ENCODE results near the gene ASB18. TPM values are rescaled to one million over a fixed set of nuclear protein-coding genes. Genes with fewer than 3 reads are reported as not detected.

Gene ASB18
- total and polyA plus RNA-seq, 10 of the 15 experiments (the other 5 are each of a cell fraction or from before 2014, with no cell fraction given): not detected

- no peaks in the 10 kb centered on the region for H3K9me3 ChIP-seq (replicated peaks; ENCODE audit: control insufficient read depth, insufficient read depth, low read length)
- no peak overlapping the region for H3K9ac ChIP-seq (ENCODE audit: control insufficient read depth, insufficient read depth, low read length)
- no peaks in the 10 kb centered on the region for H3K4me1 ChIP-seq (ENCODE audit: control insufficient read depth, insufficient read depth, low read length)
- H4K20me1 ChIP-seq (ENCODE audit: control insufficient read depth, insufficient read depth): no peaks in the 10 kb centered on the region
- POLR2A ChIA-PET: no interaction called here
- FAIRE-seq: no peak
- CTCF ChIA-PET: no interaction called here
- H3K4me3 ChIP-seq: no peak overlapping the region
- in situ Hi-C loops (cut with MboI): no loop called here
- BruUV-seq (replicated peaks): no TSS peak
- no peak for ATAC-seq
- TF ChIP-seq TARDBP (IDR thresholded peaks at IDR 0.05; ENCODE audit: borderline replicate concordance) (no peak), SUPT20H (IDR thresholded peaks at IDR 0.05; ENCODE audit: borderline replicate concordance, control insufficient read depth, low read depth, low read length) (no peak), TCF12 (IDR thresholded peaks at IDR 0.05; ENCODE audit: low read depth, low read length) (no peak), ZNF24 (IDR thresholded peaks at IDR 0.05) (no peak), SMARCA5 (IDR thresholded peaks at IDR 0.05) (no peak), RELB (IDR thresholded peaks at IDR 0.05; ENCODE audit: low read depth) (no peak), ZSCAN29 (IDR thresholded peaks at IDR 0.05) (no peak), POU2F2 (IDR thresholded peaks at IDR 0.05; ENCODE audit: borderline replicate concordance, low read depth, low read length) (no peak)
- TF ChIP-seq, protein P1, sequence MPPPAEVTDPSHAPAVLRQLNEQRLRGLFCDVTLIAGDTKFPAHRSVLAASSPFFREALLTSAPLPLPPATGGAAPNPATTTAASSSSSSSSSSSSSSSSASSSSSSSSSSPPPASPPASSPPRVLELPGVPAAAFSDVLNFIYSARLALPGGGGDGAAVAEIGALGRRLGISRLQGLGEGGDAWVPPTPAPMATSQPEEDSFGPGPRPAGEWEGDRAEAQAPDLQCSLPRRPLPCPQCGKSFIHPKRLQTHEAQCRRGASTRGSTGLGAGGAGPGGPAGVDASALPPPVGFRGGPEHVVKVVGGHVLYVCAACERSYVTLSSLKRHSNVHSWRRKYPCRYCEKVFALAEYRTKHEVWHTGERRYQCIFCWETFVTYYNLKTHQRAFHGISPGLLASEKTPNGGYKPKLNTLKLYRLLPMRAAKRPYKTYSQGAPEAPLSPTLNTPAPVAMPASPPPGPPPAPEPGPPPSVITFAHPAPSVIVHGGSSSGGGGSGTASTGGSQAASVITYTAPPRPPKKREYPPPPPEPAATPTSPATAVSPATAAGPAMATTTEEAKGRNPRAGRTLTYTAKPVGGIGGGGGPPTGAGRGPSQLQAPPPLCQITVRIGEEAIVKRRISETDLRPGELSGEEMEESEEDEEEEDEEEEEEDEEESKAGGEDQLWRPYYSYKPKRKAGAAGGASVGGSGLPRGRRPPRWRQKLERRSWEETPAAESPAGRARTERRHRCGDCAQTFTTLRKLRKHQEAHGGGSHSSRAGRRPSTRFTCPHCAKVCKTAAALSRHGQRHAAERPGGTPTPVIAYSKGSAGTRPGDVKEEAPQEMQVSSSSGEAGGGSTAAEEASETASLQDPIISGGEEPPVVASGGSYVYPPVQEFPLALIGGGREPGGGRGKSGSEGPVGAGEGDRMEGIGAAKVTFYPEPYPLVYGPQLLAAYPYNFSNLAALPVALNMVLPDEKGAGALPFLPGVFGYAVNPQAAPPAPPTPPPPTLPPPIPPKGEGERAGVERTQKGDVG (CRISPR knock-in tag; IDR thresholded peaks at IDR 0.05): no peak
- H3K79me2 ChIP-seq (ENCODE audit: control insufficient read depth, insufficient read depth, low read length): no peaks in the 10 kb centered on the region
- no peak overlapping the region for H3K27ac ChIP-seq (ENCODE audit: control insufficient read depth, insufficient read depth)
- intact Hi-C loops (cut with micrococcal nuclease; ENCODE audit: unreplicated experiment): no loop called here
- H3K27me3 ChIP-seq (replicated peaks in 1 of 2; ENCODE audit: control insufficient read depth in 2 of 2, insufficient read depth in 2 of 2, low read length in 1 of 2): no peaks in the 10 kb centered on the region; a peak in 2 of 4 replicates
- H3K4me2 ChIP-seq (ENCODE audit: control insufficient read depth, insufficient read depth): no peak overlapping the region
- no peak overlapping the region for H2AFZ ChIP-seq (ENCODE audit: control insufficient read depth, low read depth, low read length)
- RAD21 ChIA-PET (ENCODE audit: unreplicated experiment): no interaction called here
- WGBS (ENCODE audit: insufficient coverage, insufficient replicate concordance, low lambda C conversion rate, missing lambda C conversion rate): 28% methylated on average over 12 of the region's 12 CpGs
- SMC1A ChIA-PET (ENCODE audit: uncharacterized antibody, unreplicated experiment): no interaction called here
- no peaks in the 10 kb centered on the region for H3K36me3 ChIP-seq (ENCODE audit: control insufficient read depth in 2 of 2, insufficient read depth in 2 of 2, low read length in 1 of 2)
- no peak for DNase-seq (ENCODE audit: low read depth, low spot score)
Observed at GRCh38 chr2:236215761-236216333, 48.4 kb downstream of the ASB18 start.

Measured in GM12878 (cell line).